ENCODE data around the gene OR2L13. TPM values are rescaled to one million over a fixed set of nuclear protein-coding genes. Genes with fewer than 3 reads are reported as not detected.

Gene OR2L13
- total RNA-seq, 1 experiment from 2014 or later = not detected

- Mint-ChIP-seq H3K4me3 (ENCODE audit: low read depth, unreplicated experiment) (no peak overlapping the region), H3K27ac (ENCODE audit: unreplicated experiment) (no peak overlapping the region), H3K36me3 (ENCODE audit: insufficient read depth, unreplicated experiment) (no peaks in the 10 kb centered on the region), H3K4me1 (ENCODE audit: low read depth, unreplicated experiment) (no peaks in the 10 kb centered on the region), H3K27me3 (ENCODE audit: unreplicated experiment) (no peaks in the 10 kb centered on the region), H3K9me3 (ENCODE audit: low read depth, unreplicated experiment) (peaks cover 33% of the 10 kb centered on the region)
- DNase-seq = no peak
- CTCF ChIA-PET = no interaction called here
- BruUV-seq (replicated peaks) = no TSS peak
- TF ChIP-seq CTCF (IDR thresholded peaks at IDR 0.05; ENCODE audit: unreplicated experiment) = no peak
- intact Hi-C loops (cut with micrococcal nuclease; ENCODE audit: unreplicated experiment) = no loop called here
Observed at GRCh38 chr1:248127653-248128052, 32.7 kb downstream of the OR2L13 start.

- intact Hi-C loops (cut with micrococcal nuclease; ENCODE audit: unreplicated experiment) = no loop called here
- no peak for DNase-seq
- no TSS peak for BruUV-seq (replicated peaks)
- Mint-ChIP-seq H3K27ac (ENCODE audit: unreplicated experiment) (no peak overlapping the region), H3K4me3 (ENCODE audit: low read depth, unreplicated experiment) (no peak overlapping the region), H3K36me3 (ENCODE audit: insufficient read depth, unreplicated experiment) (no peaks in the 10 kb centered on the region), H3K27me3 (ENCODE audit: unreplicated experiment) (no peaks in the 10 kb centered on the region), H3K4me1 (ENCODE audit: low read depth, unreplicated experiment) (no peaks in the 10 kb centered on the region), H3K9me3 (ENCODE audit: low read depth, unreplicated experiment) (peaks cover 24% of the 10 kb centered on the region)
- no peak for TF ChIP-seq CTCF (IDR thresholded peaks at IDR 0.05; ENCODE audit: unreplicated experiment)
- CTCF ChIA-PET = no interaction called here
Observed at GRCh38 chr1:248136811-248137210, 41.8 kb downstream of the OR2L13 start.

GRCh38 chr1:248140846-248141245 is 45.9 kb downstream of the OR2L13 start:
- Mint-ChIP-seq H3K9me3 (ENCODE audit: low read depth, unreplicated experiment) (peaks cover 24% of the 10 kb centered on the region), H3K27me3 (ENCODE audit: unreplicated experiment) (no peaks in the 10 kb centered on the region), H3K4me1 (ENCODE audit: low read depth, unreplicated experiment) (no peaks in the 10 kb centered on the region), H3K4me3 (ENCODE audit: low read depth, unreplicated experiment) (no peak overlapping the region), H3K36me3 (ENCODE audit: insufficient read depth, unreplicated experiment) (no peaks in the 10 kb centered on the region), H3K27ac (ENCODE audit: unreplicated experiment) (no peak overlapping the region)
- TF ChIP-seq CTCF (IDR thresholded peaks at IDR 0.05; ENCODE audit: unreplicated experiment) = no peak
- no peak for DNase-seq
- BruUV-seq (replicated peaks) = no TSS peak
- CTCF ChIA-PET = no interaction called here
- intact Hi-C loops (cut with micrococcal nuclease; ENCODE audit: unreplicated experiment) = no loop called here

- no peak overlapping the region for H3K27ac Mint-ChIP-seq (ENCODE audit: unreplicated experiment)
- CTCF ChIA-PET = no interaction called here
- BruUV-seq (replicated peaks) = no TSS peak
- H3K9me3 Mint-ChIP-seq (ENCODE audit: low read depth, unreplicated experiment) = peaks cover 28% of the 10 kb centered on the region
- no peaks in the 10 kb centered on the region for H3K36me3 Mint-ChIP-seq (ENCODE audit: insufficient read depth, unreplicated experiment)
- H3K27me3 Mint-ChIP-seq (ENCODE audit: unreplicated experiment) = no peaks in the 10 kb centered on the region
- TF ChIP-seq CTCF (IDR thresholded peaks at IDR 0.05; ENCODE audit: unreplicated experiment) = no peak
- intact Hi-C loops (cut with micrococcal nuclease; ENCODE audit: unreplicated experiment) = no loop called here
- H3K4me3 Mint-ChIP-seq (ENCODE audit: low read depth, unreplicated experiment) = no peak overlapping the region
- no peaks in the 10 kb centered on the region for H3K4me1 Mint-ChIP-seq (ENCODE audit: low read depth, unreplicated experiment)
- DNase-seq = no peak
Observed at GRCh38 chr1:248143311-248143710, 48.3 kb downstream of the OR2L13 start.

Measured in Calu3 (cell line).